SU-DHL-6 (cell line): ENCODE measurements around the gene VENTX.

Experiments
- H2AFZ ChIP-seq: fragments of 200-600 bp; sonication (generic); 2 replicates; pipeline ENCODE4 v1.6.1; 2014; ENCODE audit warnings: low read depth, mild to moderate bottlenecking, moderate library complexity, mixed read lengths, antibody characterized with exemption, low read length; ENCODE audit not compliant: severe bottlenecking
- H3F3A ChIP-seq: fragments of 200-600 bp; shearing (Covaris generic); 2 replicates; pipeline ENCODE4 v1.6.0; 2016; ENCODE audit warnings: antibody characterized with exemption, mild to moderate bottlenecking; ENCODE audit not compliant: insufficient read depth
- H3K27ac ChIP-seq: fragments of 200-600 bp; sonication (generic); 2 replicates; pipeline ENCODE4 v1.5.1; 2016; ENCODE audit warnings: low read depth, mild to moderate bottlenecking, low read length, moderate library complexity, mixed read lengths
- H3K27me3 ChIP-seq: fragments of 200-600 bp; sonication (generic), shearing (Covaris generic); 2 replicates; pipeline ENCODE4 v1.6.0; 2014; ENCODE audit warnings: mild to moderate bottlenecking, low read length
- H3K36me3 ChIP-seq: fragments of 200-600 bp; sonication (generic); 2 replicates; pipeline ENCODE4 v1.6.1; 2014; ENCODE audit warnings: mild to moderate bottlenecking, low read length, mixed read lengths
- H3K4me2 ChIP-seq: fragments of 300-600, 200-600 bp; shearing (Covaris generic), sonication (generic); 2 replicates; pipeline ENCODE4 v1.6.0; 2014; ENCODE audit warnings: low read length, low read depth, mild to moderate bottlenecking; ENCODE audit not compliant: poor library complexity, severe bottlenecking
- H3K4me3 ChIP-seq: fragments of 200-600 bp; sonication (generic); 2 replicates; pipeline ENCODE4 v1.5.1; 2014; ENCODE audit warnings: antibody characterized with exemption, low read length, mild to moderate bottlenecking, mixed read lengths; ENCODE audit not compliant: insufficient read depth, poor library complexity, severe bottlenecking
- H3K79me2 ChIP-seq: fragments of 200-600 bp; sonication (generic); 2 replicates; pipeline ENCODE4 v1.6.1; 2014; ENCODE audit warnings: mild to moderate bottlenecking, low read length, moderate library complexity; ENCODE audit not compliant: insufficient read depth
- H3K9ac ChIP-seq: fragments of 200-600 bp; sonication (generic); 2 replicates; pipeline ENCODE4 v1.7.0; 2014; ENCODE audit warnings: mild to moderate bottlenecking, low read length
- H3K9me2 ChIP-seq: fragments of 200-600 bp; sonication (generic); replicated peaks from 2 replicates; pipeline ENCODE4 v1.6.1; 2014; ENCODE audit warnings: low read length; ENCODE audit not compliant: insufficient read depth
- H3K9me3 ChIP-seq: fragments of 200-600 bp; sonication (generic); 2 replicates; pipeline ENCODE4 v1.6.1; 2014; ENCODE audit warnings: low read length, mixed read lengths; ENCODE audit not compliant: insufficient read depth
- H4K20me1 ChIP-seq: fragments of 200-600 bp; sonication (generic); 2 replicates; pipeline ENCODE4 v1.6.1; 2014; ENCODE audit warnings: low read depth, mild to moderate bottlenecking, antibody characterized with exemption, low read length, moderate library complexity, mixed read lengths
- CTCF ChIP-seq: fragments of 200-600 bp; sonication (generic); IDR thresholded peaks from one replicate; pipeline ENCODE4 v1.5.1; 2017; ENCODE audit warnings: antibody characterized with exemption, mild to moderate bottlenecking, low read length, moderate library complexity; ENCODE audit not compliant: insufficient read depth, poor library complexity, severe bottlenecking
- EZH2phosphoT487 ChIP-seq: fragments of 200-600 bp; sonication (generic), shearing (Covaris generic); conservative IDR thresholded peaks from 2 replicates; pipeline ENCODE4 v1.6.1; 2018; ENCODE audit warnings: mild to moderate bottlenecking, antibody characterized with exemption, low read length, moderate library complexity, mixed read lengths

Gene VENTX

DNA sequence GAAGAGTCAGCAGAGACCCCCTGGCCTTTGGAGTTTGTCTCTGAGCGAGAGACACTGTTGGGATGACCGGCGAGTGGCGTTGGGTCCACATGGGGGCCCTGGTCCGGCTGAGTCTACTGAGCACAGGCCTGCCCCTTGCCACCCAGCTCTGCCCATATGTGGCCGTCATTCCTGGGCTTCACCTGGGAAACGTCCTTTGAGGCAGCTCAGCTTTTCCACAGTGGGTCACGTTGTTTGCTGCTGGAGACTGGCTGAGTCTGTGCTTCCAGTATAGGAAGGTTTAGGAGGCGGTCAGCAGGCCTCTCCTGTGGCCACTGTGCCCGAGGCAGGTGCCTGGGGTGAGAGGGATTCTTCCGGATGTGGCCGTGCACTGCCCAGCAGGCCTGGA lies 21.9 kb downstream of the VENTX start:
- Histone ChIP-seq H3K9me3 (no peaks in the 10 kb centered on the region), H4K20me1 (no peaks in the 10 kb centered on the region), H3K27me3 (no peaks in the 10 kb centered on the region), H3K4me3 (no peak overlapping the region), H3F3A (0 out of 2 replicates have a peak, but pooled peaks cover 5% of the 10 kb centered on the region), H3K4me2 (no peak overlapping the region), H3K36me3 (no peaks in the 10 kb centered on the region), H3K9me2 (no peaks in the 10 kb centered on the region), H3K79me2 (no peaks in the 10 kb centered on the region), H2AFZ (no peak overlapping the region), H3K27ac (no peak overlapping the region), H3K9ac (no peak overlapping the region)
- TF ChIP-seq EZH2phosphoT487 (no peak), CTCF (no peak)

DNA sequence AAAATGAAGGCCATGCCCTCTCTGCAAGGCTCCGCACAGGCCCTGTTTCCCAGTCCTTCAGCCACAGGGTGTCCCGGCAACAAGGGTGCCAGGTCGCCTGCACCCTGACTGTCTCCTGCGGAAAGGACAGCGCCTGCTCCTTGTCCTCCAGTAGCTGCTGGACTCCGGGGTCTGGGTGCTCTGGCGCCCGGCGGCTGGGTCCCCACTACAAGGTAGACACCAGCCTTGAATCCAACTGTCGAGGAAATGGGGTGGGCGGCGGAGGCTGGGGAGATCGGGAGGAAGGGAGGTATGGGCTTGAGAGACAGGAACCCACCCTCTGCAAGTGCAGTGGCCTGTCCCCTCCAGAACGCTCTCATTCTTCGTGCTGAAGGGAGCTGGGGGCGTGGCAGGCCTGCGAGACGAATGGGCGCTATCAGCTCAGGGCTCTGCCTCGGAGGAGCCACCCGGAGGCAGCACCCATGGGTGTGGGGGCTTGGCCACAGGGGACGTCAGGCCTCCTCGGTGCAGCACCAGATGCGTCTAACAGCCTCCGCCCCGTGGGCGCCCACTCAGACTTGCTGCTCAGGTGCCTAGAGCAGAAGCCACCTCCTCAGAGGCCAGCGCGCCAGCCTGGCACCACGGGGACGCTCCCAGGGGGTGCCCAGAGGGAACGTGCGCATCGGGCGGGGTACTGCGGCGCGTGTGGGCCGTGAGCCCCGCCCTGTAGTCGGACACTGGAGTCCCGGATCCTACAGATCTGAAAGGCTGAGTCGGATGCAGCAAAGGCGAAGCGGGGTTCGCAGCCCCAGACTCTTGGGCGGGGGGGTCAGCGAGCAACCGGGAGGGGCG lies 23.5 kb downstream of the VENTX start:
- H3K9me3 ChIP-seq: no peaks in the 10 kb centered on the region
- H3K27me3 ChIP-seq: no peaks in the 10 kb centered on the region
- peak overlapping the region; percentile 71 for H3K4me2 ChIP-seq
- no peak overlapping the region for H3K27ac ChIP-seq
- no peaks in the 10 kb centered on the region for H3K9me2 ChIP-seq
- peak overlapping the region; percentile 71 for H3K4me3 ChIP-seq
- no peaks in the 10 kb centered on the region for H3K79me2 ChIP-seq
- H3K9ac ChIP-seq: peak overlapping the region; percentile 64
- H3K36me3 ChIP-seq: no peaks in the 10 kb centered on the region
- H2AFZ ChIP-seq: peak overlapping the region; percentile 98
- TF ChIP-seq EZH2phosphoT487 (no peak), CTCF (no peak)
- no peaks in the 10 kb centered on the region for H4K20me1 ChIP-seq
- H3F3A ChIP-seq: 0 out of 2 replicates have a peak, but pooled peaks cover 5% of the 10 kb centered on the region

DNA sequence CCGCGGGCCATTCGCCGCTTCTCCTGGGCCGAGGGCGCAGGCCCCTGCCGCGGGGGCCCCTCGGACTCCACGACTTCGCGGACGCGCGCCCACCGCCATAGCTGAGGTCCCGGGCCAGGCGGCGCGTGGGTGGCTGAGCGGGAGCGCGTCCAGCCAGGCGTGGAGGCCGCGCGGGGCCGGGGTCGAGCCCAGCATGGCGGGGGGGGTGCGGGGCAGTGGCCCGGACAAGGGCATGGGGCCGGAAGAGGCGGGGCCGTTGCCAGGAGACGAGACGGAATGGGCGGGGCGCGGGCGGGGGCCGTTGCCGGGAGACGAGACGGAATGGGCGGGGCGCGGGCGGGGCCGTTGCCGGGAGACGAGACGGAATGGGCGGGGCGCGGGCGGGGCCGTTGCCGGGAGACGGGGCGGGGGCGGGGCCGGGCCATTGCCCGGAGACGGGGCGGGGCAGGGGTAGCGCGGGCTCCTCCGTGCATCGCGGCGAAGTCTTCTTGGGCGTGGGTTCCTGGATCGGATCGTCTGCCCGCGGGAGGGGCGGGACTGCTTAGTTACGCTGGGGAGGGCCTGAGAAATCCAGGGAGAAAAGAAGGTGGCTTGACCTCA lies 24.2 kb downstream of the VENTX start:
- peak overlapping the region; percentile 71 for H3K4me2 ChIP-seq
- TF ChIP-seq CTCF (no peak), EZH2phosphoT487 (no peak)
- H3K79me2 ChIP-seq: no peaks in the 10 kb centered on the region
- no peaks in the 10 kb centered on the region for H4K20me1 ChIP-seq
- H3K9me3 ChIP-seq: no peaks in the 10 kb centered on the region
- H3K36me3 ChIP-seq: no peaks in the 10 kb centered on the region
- no peaks in the 10 kb centered on the region for H3K27me3 ChIP-seq
- H3K9ac ChIP-seq: peak overlapping the region; percentile 64
- peak overlapping the region; percentile 71 for H3K4me3 ChIP-seq
- 0 out of 2 replicates have a peak, but pooled peaks cover 5% of the 10 kb centered on the region for H3F3A ChIP-seq
- H2AFZ ChIP-seq: peak overlapping the region; percentile 98
- no peak overlapping the region for H3K27ac ChIP-seq
- H3K9me2 ChIP-seq: no peaks in the 10 kb centered on the region
